Endothelial cell of umbilical vein (primary cell): ENCODE data around the gene PKNOX2. TPM values are rescaled to one million over a fixed set of nuclear protein-coding genes. Genes with fewer than 3 reads are reported as not detected.
A peak's percentile ranks its signal among the peaks of the same experiment; 100 is the strongest.

ENCODE experiments used
- BruUV-seq: library from RNA; stranded (reverse); fragments of 400-500 nt; replicated peaks from 2 replicates; lab custom pipeline; 2021; lab: Mats Ljungman, UMichigan
- CTCF ChIA-PET: fragments of 300-600, 350-600 bp; sonication (Branson Sonifier 250); formaldehyde crosslinking; loops from one replicate; lab custom pipeline; 2021; ENCODE audit warnings: antibody characterized with exemption, inconsistent platforms; lab: Charles Lee
- POLR2A ChIA-PET: fragments of 300-600, 350-600 bp; sonication (Branson Sonifier 250); formaldehyde crosslinking; loops from one replicate; lab custom pipeline; 2021; ENCODE audit warnings: antibody characterized with exemption, inconsistent platforms; lab: Charles Lee
- DNase-seq: peaks from one replicate; pipeline ENCODE4 v3.0.0-alpha.2; 2011; ENCODE audit warnings: low read depth, low spot score
- FAIRE-seq: peaks from 2 replicates; lab custom pipeline; 2011; peaks lifted over from hg19 to GRCh38; lab: Jason Lieb, UNC
- H2AFZ ChIP-seq: 2 replicates; pipeline ENCODE4 v1.6.0; 2012; ENCODE audit warnings: low read depth, low read length, control low read depth, inconsistent platforms
- H3K27ac ChIP-seq: 2 replicates; pipeline ENCODE4 v1.5.1; 2011; ENCODE audit warnings: low read depth, mild to moderate bottlenecking, control low read depth, low read length, moderate library complexity; ENCODE audit not compliant: insufficient read depth
- H3K27me3 ChIP-seq, 2 experiments: 2 replicates each; pipeline versions ENCODE4 v1.6.0 to v1.6.1; 2011; ENCODE audit warnings: low read length in 2 of 2, mixed read lengths in 1 of 2; ENCODE audit not compliant: control insufficient read depth in 2 of 2, insufficient read depth in 2 of 2
- H3K36me3 ChIP-seq, 2 experiments: 2 replicates in 1 of 2; 3 replicates in 1 of 2; pipeline ENCODE4 v1.5.1; 2011; ENCODE audit warnings: low read length in 2 of 2, mild to moderate bottlenecking in 1 of 2, moderate library complexity in 1 of 2; ENCODE audit not compliant: control insufficient read depth in 2 of 2, insufficient read depth in 2 of 2; ENCODE audit errors: extremely low read depth in 1 of 2
- H3K4me1 ChIP-seq: 3 replicates; pipeline ENCODE4 v1.5.1; 2011; ENCODE audit warnings: mild to moderate bottlenecking, low read length; ENCODE audit not compliant: control insufficient read depth, insufficient read depth; ENCODE audit errors: extremely low read depth
- H3K4me2 ChIP-seq: 2 replicates; pipeline ENCODE4 v1.6.1; 2011; ENCODE audit warnings: low read length, control low read depth, mixed read lengths; ENCODE audit not compliant: insufficient read depth
- H3K4me3 ChIP-seq, 3 experiments: fragments of 200-600 bp in 1 of 3; sonication (generic), shearing (Covaris generic) in 1 of 3; replicated peaks in 1 of 3; 2 replicates each; pipeline ENCODE4 v1.5.1; 2011 to 2016; ENCODE audit warnings: control low read depth in 3 of 3, low read length in 3 of 3, mild to moderate bottlenecking in 2 of 3, inconsistent platforms in 1 of 3, low read depth in 1 of 3, moderate library complexity in 1 of 3; ENCODE audit not compliant: insufficient read depth in 1 of 3
- H3K79me2 ChIP-seq: 2 replicates; pipeline ENCODE4 v1.6.0; 2012; ENCODE audit warnings: low read length, inconsistent platforms; ENCODE audit not compliant: control insufficient read depth, insufficient read depth
- H3K9ac ChIP-seq: replicated peaks from 2 replicates; pipeline ENCODE3; 2011; ENCODE audit warnings: low read length, control low read depth; ENCODE audit not compliant: insufficient read depth; ENCODE audit errors: extremely low read depth
- H3K9me1 ChIP-seq: replicated peaks from 3 replicates; pipeline ENCODE4 v1.6.0; 2011; ENCODE audit warnings: mild to moderate bottlenecking, low read length; ENCODE audit not compliant: control insufficient read depth, insufficient read depth; ENCODE audit errors: extremely low read depth
- H3K9me3 ChIP-seq: replicated peaks from 2 replicates; pipeline ENCODE4 v1.5.1; 2012; ENCODE audit warnings: low read length, inconsistent platforms; ENCODE audit not compliant: control insufficient read depth, insufficient read depth
- H4K20me1 ChIP-seq: replicated peaks from 2 replicates; pipeline ENCODE3; 2011; ENCODE audit warnings: mild to moderate bottlenecking, low read length; ENCODE audit not compliant: control insufficient read depth, insufficient read depth; ENCODE audit errors: extremely low read depth
- EZH2 ChIP-seq: IDR thresholded peaks from 2 replicates; pipeline ENCODE4 v1.6.1; 2012; ENCODE audit warnings: borderline replicate concordance, low read depth, mild to moderate bottlenecking, moderate library complexity, low read length, inconsistent platforms; ENCODE audit not compliant: severe bottlenecking
- FOS ChIP-seq: IDR thresholded peaks from 2 replicates; pipeline ENCODE4 v1.6.1; 2011; ENCODE audit warnings: mild to moderate bottlenecking, low read length, moderate library complexity, borderline replicate concordance; ENCODE audit not compliant: insufficient read depth
- GATA2 ChIP-seq: IDR thresholded peaks from 2 replicates; pipeline ENCODE4 v1.7.0; 2011; ENCODE audit warnings: low read depth, mild to moderate bottlenecking, moderate library complexity, mixed read lengths, low read length; ENCODE audit not compliant: insufficient read length, insufficient read depth
- JUN ChIP-seq: IDR thresholded peaks from 2 replicates; pipeline ENCODE4 v1.6.1; 2011; ENCODE audit warnings: borderline replicate concordance, low read depth; ENCODE audit not compliant: insufficient read length, insufficient read depth
- MYC ChIP-seq: IDR thresholded peaks from one replicate; pipeline ENCODE4 v1.6.1; 2011; ENCODE audit warnings: mild to moderate bottlenecking, low read depth, low read length
- POLR2A ChIP-seq: IDR thresholded peaks from 2 replicates; pipeline ENCODE4 v1.6.1; 2012; ENCODE audit warnings: low read depth, mild to moderate bottlenecking, control low read depth, low read length
- POLR2AphosphoS5 ChIP-seq: IDR thresholded peaks from 2 replicates; pipeline ENCODE4 v1.6.1; 2012; ENCODE audit warnings: low read depth, mild to moderate bottlenecking, control low read depth, low read length, moderate library complexity; ENCODE audit not compliant: insufficient read depth
- dilution Hi-C: fragments of 300-500 bp; cut with MboI; formaldehyde crosslinking; loops from one replicate; pipeline ENCODE4 v1.15.0; 2019; ENCODE audit warnings: low sequenced_read_pairs; ENCODE audit not compliant: extremely low pct_ligation_motif_present
- intact Hi-C: fragments of 100-400 bp; cut with micrococcal nuclease; formaldehyde crosslinking; loops from one replicate; pipeline ENCODE4 v1.10.0; 2022
- polyA plus RNA-seq, 4 experiments: library from polyadenylated mRNA; depleted of rRNA in 3 of 4; stranded (reverse) in 3 of 4; unstranded in 1 of 4; fragments of >200 nt; gene quantifications; 2 replicates each; pipeline versions ENCODE4 v1.2.1 to v1.2.3, GENCODE V29; 2011 to 2012; ENCODE audit warnings: missing spikeins in 1 of 4
- total RNA-seq: library from RNA; stranded (reverse); gene quantifications from 2 replicates; pipeline ENCODE4 v1.2.3, GENCODE V29; 2021
- TF ChIP-seq, protein P1 (sequence below), 2 donors: IDR thresholded peaks; 1 replicate in 1 of 2; 2 replicates in 1 of 2; pipeline ENCODE4 v1.5.1; 2011; ENCODE audit warnings: low read length in 2 of 2, mild to moderate bottlenecking in 2 of 2, moderate library complexity in 2 of 2, control low read depth in 1 of 2, inconsistent platforms in 1 of 2, low read depth in 1 of 2; ENCODE audit not compliant: insufficient read depth in 1 of 2; ENCODE audit errors: extremely low read depth in 1 of 2
- TF ChIP-seq, protein P2 (sequence below): IDR thresholded peaks from 2 replicates; pipeline ENCODE4 v1.6.1; 2011; ENCODE audit not compliant: insufficient read depth, insufficient read length

Gene PKNOX2
- total and polyA plus RNA-seq, 2 donors (not counting 3 experiments of a cell fraction or from before 2014, with no cell fraction given): 0.11 to 0.91 TPM

DNA sequence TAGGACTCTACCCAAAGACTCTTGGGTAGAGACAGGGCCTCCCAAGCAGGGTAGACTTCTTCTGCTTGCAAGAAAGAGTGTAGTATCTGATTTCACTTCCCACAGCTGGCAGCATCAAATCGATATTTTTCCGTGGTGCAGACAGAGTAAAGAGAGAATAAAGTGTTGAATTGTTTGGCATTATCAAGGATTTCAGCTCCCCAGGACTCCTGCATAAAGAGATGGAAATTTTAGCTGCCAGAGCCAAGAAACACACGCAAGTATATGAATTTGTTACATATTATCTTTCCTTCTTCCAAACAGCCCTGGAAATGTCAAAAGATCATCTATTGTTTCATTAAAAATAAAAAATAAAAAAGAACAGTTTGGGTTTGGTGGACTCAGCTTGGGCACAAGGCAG, 136.8 kb downstream of the PKNOX2 start:
- Histone ChIP-seq H3K79me2 (no peaks in the 10 kb centered on the region), H3K36me3 (no peaks in the 10 kb centered on the region), H3K4me1 (peaks cover 40% of the 10 kb centered on the region), H3K27me3 (no peaks in the 10 kb centered on the region), H3K27ac (peak overlapping the region; percentile 68), H3K4me2 (peak overlapping the region; percentile 24), H3K9me3 (no peaks in the 10 kb centered on the region), H3K4me3 (no peak overlapping the region), H3K9ac (no peak overlapping the region), H3K9me1 (no peaks in the 10 kb centered on the region), H4K20me1 (no peaks in the 10 kb centered on the region), H2AFZ (no peak overlapping the region)
- no peak for FAIRE-seq
- ChIA-PET CTCF (interaction anchor here (1.1 to 3.5 kb wide), 10 partner anchors 8 to 210 kb away, joined by 3 to 39 read pairs (median 7); partner anchors contain the start of gene PKNOX2), POLR2A (interaction anchor here (1.1 to 1.2 kb wide), 2 partner anchors 12 to 586 kb away, joined by 3 read pairs; partner anchors contain the start of gene HYLS1)
- no TSS peak for BruUV-seq
- intact Hi-C loops: loop anchor here (1.0 to 5.0 kb wide), 2 partner anchors 12 to 404 kb away; partner anchors contain the start of gene ROBO4
- dilution Hi-C loops: no loop called here
- peak; percentile 65 for DNase-seq
- TF ChIP-seq POLR2A (no peak), MYC (no peak), FOS (no peak), JUN (no peak), GATA2 (no peak), POLR2AphosphoS5 (no peak), EZH2 (no peak)
- TF ChIP-seq, protein P1, sequence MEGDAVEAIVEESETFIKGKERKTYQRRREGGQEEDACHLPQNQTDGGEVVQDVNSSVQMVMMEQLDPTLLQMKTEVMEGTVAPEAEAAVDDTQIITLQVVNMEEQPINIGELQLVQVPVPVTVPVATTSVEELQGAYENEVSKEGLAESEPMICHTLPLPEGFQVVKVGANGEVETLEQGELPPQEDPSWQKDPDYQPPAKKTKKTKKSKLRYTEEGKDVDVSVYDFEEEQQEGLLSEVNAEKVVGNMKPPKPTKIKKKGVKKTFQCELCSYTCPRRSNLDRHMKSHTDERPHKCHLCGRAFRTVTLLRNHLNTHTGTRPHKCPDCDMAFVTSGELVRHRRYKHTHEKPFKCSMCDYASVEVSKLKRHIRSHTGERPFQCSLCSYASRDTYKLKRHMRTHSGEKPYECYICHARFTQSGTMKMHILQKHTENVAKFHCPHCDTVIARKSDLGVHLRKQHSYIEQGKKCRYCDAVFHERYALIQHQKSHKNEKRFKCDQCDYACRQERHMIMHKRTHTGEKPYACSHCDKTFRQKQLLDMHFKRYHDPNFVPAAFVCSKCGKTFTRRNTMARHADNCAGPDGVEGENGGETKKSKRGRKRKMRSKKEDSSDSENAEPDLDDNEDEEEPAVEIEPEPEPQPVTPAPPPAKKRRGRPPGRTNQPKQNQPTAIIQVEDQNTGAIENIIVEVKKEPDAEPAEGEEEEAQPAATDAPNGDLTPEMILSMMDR (IDR thresholded peaks at IDR 0.05; ENCODE audit: extremely low read depth in 1 of 2, insufficient read depth in 1 of 2, low read depth in 1 of 2, low read length in 2 of 2): no peak
- TF ChIP-seq, protein P2, sequence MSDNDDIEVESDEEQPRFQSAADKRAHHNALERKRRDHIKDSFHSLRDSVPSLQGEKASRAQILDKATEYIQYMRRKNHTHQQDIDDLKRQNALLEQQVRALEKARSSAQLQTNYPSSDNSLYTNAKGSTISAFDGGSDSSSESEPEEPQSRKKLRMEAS: no peak
